Measurements from ENCODE around the gene CLIP1. TPM values are rescaled to one million over a fixed set of nuclear protein-coding genes. Genes with fewer than 3 reads are reported as not detected.
A peak's percentile ranks its signal among the peaks of the same experiment; 100 is the strongest.
"Not testable (repeated sequence)": the region's sequence is repeated elsewhere in the genome, so short reads cannot be mapped to it uniquely, and the experiment has no call there.

Gene CLIP1
- total RNA-seq, 1 donor from 2014 or later, result 108 TPM

- peaks cover 17% of the 10 kb centered on the region for H3K36me3 ChIP-seq
- peak overlapping the region; percentile 43 for H3K27ac ChIP-seq
- no peak for ATAC-seq
- no peak for DNase-seq
- H3K4me3 ChIP-seq, result no peak overlapping the region
- H3K9me3 ChIP-seq, result no peaks in the 10 kb centered on the region
- H3K27me3 ChIP-seq, result no peaks in the 10 kb centered on the region
- TF ChIP-seq CTCF (IDR thresholded peaks at IDR 0.05), result no peak
- H3K4me1 ChIP-seq, result peaks cover 31% of the 10 kb centered on the region
- intact Hi-C loops (cut with DNase I), result no loop called here
Observed at GRCh38 chr12:122368361-122369073, 54.0 kb downstream of the CLIP1 start.

GRCh38 chr12:122367632-122368031 lies 54.8 kb downstream of the CLIP1 start:
- H3K36me3 ChIP-seq, result peaks cover 25% of the 10 kb centered on the region
- intact Hi-C loops (cut with DNase I); H3K9me3 ChIP-seq; H3K27ac ChIP-seq; ATAC-seq; DNase-seq; H3K27me3 ChIP-seq; H3K4me3 ChIP-seq: not testable (repeated sequence)
- H3K4me1 ChIP-seq, result peaks cover 31% of the 10 kb centered on the region

GRCh38 chr12:122366685-122367475 lies 55.6 kb downstream of the CLIP1 start:
- H3K4me1 ChIP-seq, result peaks cover 31% of the 10 kb centered on the region
- DNase-seq, result no peak

DNA sequence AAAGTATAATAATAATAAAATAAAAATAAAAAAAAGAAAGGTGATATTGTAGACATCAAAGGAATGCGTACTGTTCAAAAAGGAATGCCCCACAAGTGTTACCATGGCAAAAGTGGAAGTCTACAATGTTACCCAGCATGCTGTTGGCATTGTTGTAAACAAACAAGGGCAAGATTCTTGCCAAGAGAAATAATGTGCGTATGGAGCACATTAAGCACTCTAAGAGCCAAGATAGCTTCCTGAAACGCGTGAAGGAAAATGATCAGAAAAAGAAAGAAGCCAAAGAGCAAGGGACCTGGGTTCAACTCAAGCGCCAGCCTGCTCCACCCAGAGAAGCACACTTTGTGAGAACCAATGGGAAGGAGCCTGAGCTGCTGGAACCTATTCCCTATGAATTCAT lies 57.2 kb downstream of the CLIP1 start:
- intact Hi-C loops (cut with DNase I); H3K27ac ChIP-seq; DNase-seq; ATAC-seq; H3K27me3 ChIP-seq; H3K9me3 ChIP-seq; H3K4me3 ChIP-seq: not testable (repeated sequence)
- peaks cover 27% of the 10 kb centered on the region for H3K36me3 ChIP-seq
- H3K4me1 ChIP-seq, result peaks cover 28% of the 10 kb centered on the region

More at GRCh38 chr12:122366685-122367475, 55.6 kb downstream of the CLIP1 start:
- Histone ChIP-seq H3K27me3 (no peaks in the 10 kb centered on the region), H3K36me3 (peaks cover 22% of the 10 kb centered on the region), H3K4me3 (no peak overlapping the region), H3K27ac (peak overlapping the region; percentile 43), H3K9me3 (no peaks in the 10 kb centered on the region)
- intact Hi-C loops (cut with DNase I), result no loop called here
- TF ChIP-seq CTCF (IDR thresholded peaks at IDR 0.05), result no peak
- peak; percentile 79 for ATAC-seq

- H3K9me3 ChIP-seq, result no peaks in the 10 kb centered on the region
- no peak for ATAC-seq
- TF ChIP-seq CTCF (IDR thresholded peaks at IDR 0.05), result no peak
- peaks cover 25% of the 10 kb centered on the region for H3K4me1 ChIP-seq
- peaks cover 39% of the 10 kb centered on the region for H3K36me3 ChIP-seq
- intact Hi-C loops (cut with DNase I), result no loop called here
- no peak overlapping the region for H3K4me3 ChIP-seq
- DNase-seq, result no peak
- no peak overlapping the region for H3K27ac ChIP-seq
- no peaks in the 10 kb centered on the region for H3K27me3 ChIP-seq
Observed at GRCh38 chr12:122363782-122364181, 58.7 kb downstream of the CLIP1 start.

GRCh38 chr12:122362755-122363154 lies 59.7 kb downstream of the CLIP1 start:
- H3K27me3 ChIP-seq, result no peaks in the 10 kb centered on the region
- intact Hi-C loops (cut with DNase I), result no loop called here
- DNase-seq, result no peak
- ATAC-seq, result no peak
- no peak for TF ChIP-seq CTCF (IDR thresholded peaks at IDR 0.05)
- peaks cover 16% of the 10 kb centered on the region for H3K4me1 ChIP-seq
- H3K9me3 ChIP-seq, result no peaks in the 10 kb centered on the region
- H3K4me3 ChIP-seq, result no peak overlapping the region
- no peak overlapping the region for H3K27ac ChIP-seq
- H3K36me3 ChIP-seq, result peaks cover 40% of the 10 kb centered on the region

GRCh38 chr12:122358403-122358802 lies 64.1 kb downstream of the CLIP1 start:
- intact Hi-C loops (cut with DNase I); H3K27me3 ChIP-seq; H3K9me3 ChIP-seq; ATAC-seq; H3K4me1 ChIP-seq; H3K4me3 ChIP-seq; DNase-seq; H3K27ac ChIP-seq: not testable (repeated sequence)
- peaks cover 56% of the 10 kb centered on the region for H3K36me3 ChIP-seq

- H3K4me3 ChIP-seq; H3K27me3 ChIP-seq; DNase-seq; H3K4me1 ChIP-seq; H3K27ac ChIP-seq; H3K9me3 ChIP-seq; ATAC-seq; intact Hi-C loops (cut with DNase I): not testable (repeated sequence)
- H3K36me3 ChIP-seq, result peaks cover 57% of the 10 kb centered on the region
Observed at GRCh38 chr12:122357536-122357935, 64.9 kb downstream of the CLIP1 start.

DNA sequence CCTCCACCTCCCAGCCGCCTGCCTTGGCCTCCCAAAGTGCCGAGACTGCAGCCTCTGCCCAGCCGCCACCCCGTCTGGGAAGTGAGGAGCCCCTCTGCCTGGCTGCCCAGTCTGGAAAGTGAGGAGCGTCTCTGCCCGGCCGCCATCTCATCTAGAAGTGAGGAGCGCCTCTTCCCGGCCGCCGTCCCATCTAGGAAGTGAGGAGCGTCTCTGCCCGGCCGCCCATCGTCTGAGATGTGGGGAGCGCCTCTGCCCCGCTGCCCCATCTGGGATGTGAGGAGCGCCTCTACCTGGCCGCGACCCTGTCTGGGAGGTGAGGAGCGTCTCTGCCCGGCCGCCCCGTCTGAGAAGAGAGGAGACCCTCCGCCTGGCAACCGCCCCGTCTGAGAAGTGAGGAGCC lies 65.5 kb downstream of the CLIP1 start:
- H3K4me3 ChIP-seq; H3K9me3 ChIP-seq; H3K27ac ChIP-seq; ATAC-seq; intact Hi-C loops (cut with DNase I); H3K27me3 ChIP-seq; H3K4me1 ChIP-seq; DNase-seq: not testable (repeated sequence)
- H3K36me3 ChIP-seq, result peaks cover 62% of the 10 kb centered on the region

All from upper lobe of right lung (tissue), 1 donor.